Ovary (tissue), 9 donors: Measurements from ENCODE around the gene FABP3. TPM values are rescaled to one million over a fixed set of nuclear protein-coding genes. Genes with fewer than 3 reads are reported as not detected.

Source experiments
- DNase-seq, 5 donors: peaks; one replicate each; pipeline ENCODE4 v3.0.0-alpha.2; 2019 to 2020
- H3K27ac ChIP-seq, 2 donors: fragments of 200-600 bp; one replicate each; pipeline versions ENCODE4 v1.5.1 to v1.8.0; 2019 to 2022
- H3K27me3 ChIP-seq: fragments of 200-600 bp; one replicate; pipeline ENCODE4 v1.8.0; 2022
- H3K36me3 ChIP-seq: fragments of 200-600 bp; sonication (generic); one replicate; pipeline ENCODE4 v1.5.1; 2019
- H3K4me1 ChIP-seq: one replicate; pipeline ENCODE4 v1.8.1; 2013; ENCODE audit warnings: mild to moderate bottlenecking, moderate library complexity; ENCODE audit not compliant: insufficient read depth
- H3K4me3 ChIP-seq: fragments of 200-600 bp; sonication (generic); one replicate; pipeline ENCODE4 v1.5.1; 2017
- H3K9me3 ChIP-seq, 2 donors: fragments of 200-600 bp in 1 of 2; sonication (generic) in 1 of 2; one replicate each; pipeline versions ENCODE4 v1.5.1 to v1.8.1; 2013 to 2019; ENCODE audit warnings: mild to moderate bottlenecking in 1 of 2, moderate library complexity in 1 of 2
- EP300 ChIP-seq: sonication (generic); formaldehyde crosslinking; IDR thresholded peaks from one replicate; pipeline ENCODE4 v1.6.1; 2017; ENCODE audit warnings: antibody characterized with exemption
- POLR2A ChIP-seq: fragments of 450-650 bp; IDR thresholded peaks from one replicate; pipeline ENCODE4 v1.6.1; 2017; ENCODE audit warnings: antibody characterized with exemption, mild to moderate bottlenecking, moderate library complexity
- WGBS, 3 donors: extraction: QIAGEN DNeasy Blood & Tissue Kit in 1 of 3; methylation state at CpG; one replicate each; pipeline versions ENCODE4 v1.1.5 to v1.1.7; 2013 to 2017; 5-methylcytosine and 5-hydroxymethylcytosine counted together
- intact Hi-C, 4 donors: fragments of 100-400 bp; cut with DNase I; formaldehyde crosslinking; loops; one replicate each; pipeline versions ENCODE4 v1.11.0 to v1.15.1; 2022 to 2023
- polyA plus RNA-seq, 2 donors: library from polyadenylated mRNA; stranded (reverse); fragments of 200-250 nt in 1 of 2; fragments of 350-450 nt in 1 of 2; fragmentation: Illumina TruSeq in 1 of 2; extraction: RNeasy Lipid Tissue Mini Kit (QIAGEN cat#74804) in 1 of 2; gene quantifications; one replicate each; pipeline ENCODE4 v1.2.3, GENCODE V29; 2013 to 2014
- total RNA-seq, 7 donors: library from RNA; depleted of rRNA in 2 of 7; stranded (reverse); fragments of >200 nt in 2 of 7; fragmentation: NEBNext Ultra II Directional in 3 of 7; extraction: Animal tissue kit (Norgen Biotek cat#: 25700) in 3 of 7; gene quantifications; one replicate each; pipeline versions ENCODE4 v1.1.0 to v1.2.4, GENCODE V29; 2016 to 2023
- TF ChIP-seq, protein P1 (sequence below), 3 donors: fragments of 450-650 bp in 2 of 3; fragments of 200-600 bp in 1 of 3; IDR thresholded peaks; one replicate each; pipeline versions ENCODE4 v1.5.1 to v1.8.0; 2016 to 2022; ENCODE audit warnings: antibody characterized with exemption in 3 of 3, mild to moderate bottlenecking in 1 of 3
- donor health status: DM: no; HTN: no; CAD: no; lungs with moderate emphysema.
- donor health status: DM: no; HTN: no; CAD: no.
- donor health status: Bipolar disorder and iron deficiency.
- donor health status: DM: yes; HTN: yes; CAD: no.
- donor health status: DM: no; HTN: no; CAD: no.
- donor health status: DM: yes; HTN: yes; CAD: no.

Gene FABP3
- total and polyA plus RNA-seq, 9 donors = 3.3 to 153 (median 24.2) TPM

DNA sequence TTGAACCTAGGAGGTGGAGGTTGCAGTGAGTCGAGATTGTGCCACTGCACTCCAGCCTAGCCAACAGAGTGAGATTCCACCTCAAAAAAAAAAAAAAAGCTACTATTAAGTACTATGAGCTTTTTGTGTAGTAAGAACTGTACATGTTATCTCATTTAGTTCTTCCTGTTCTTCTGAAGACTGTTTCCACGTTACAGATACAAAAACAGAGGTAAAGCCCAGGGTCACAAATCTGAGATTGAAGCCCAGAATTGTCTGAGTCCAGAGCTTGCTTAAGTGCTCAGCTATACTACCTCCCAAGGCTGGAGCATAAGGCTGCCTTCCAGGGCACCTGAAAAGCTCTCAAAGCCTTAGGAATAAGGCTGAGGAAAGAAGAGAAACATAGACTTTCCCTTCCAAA lies 2.9 kb downstream of the FABP3 start:
- no peaks in the 10 kb centered on the region for H3K36me3 ChIP-seq
- DNase-seq = no peak
- no peak overlapping the region for H3K27ac ChIP-seq
- WGBS, 3 donors = 43 to 51% (median 51%) methylated on average over 2 of the region's 2 CpGs
- H3K4me3 ChIP-seq = no peak overlapping the region
- H3K27me3 ChIP-seq = no peaks in the 10 kb centered on the region
- peaks cover 34% of the 10 kb centered on the region for H3K4me1 ChIP-seq
- intact Hi-C loops = no loop called here
- TF ChIP-seq EP300 = no peak
- no peak for TF ChIP-seq POLR2A
- TF ChIP-seq, protein P1, sequence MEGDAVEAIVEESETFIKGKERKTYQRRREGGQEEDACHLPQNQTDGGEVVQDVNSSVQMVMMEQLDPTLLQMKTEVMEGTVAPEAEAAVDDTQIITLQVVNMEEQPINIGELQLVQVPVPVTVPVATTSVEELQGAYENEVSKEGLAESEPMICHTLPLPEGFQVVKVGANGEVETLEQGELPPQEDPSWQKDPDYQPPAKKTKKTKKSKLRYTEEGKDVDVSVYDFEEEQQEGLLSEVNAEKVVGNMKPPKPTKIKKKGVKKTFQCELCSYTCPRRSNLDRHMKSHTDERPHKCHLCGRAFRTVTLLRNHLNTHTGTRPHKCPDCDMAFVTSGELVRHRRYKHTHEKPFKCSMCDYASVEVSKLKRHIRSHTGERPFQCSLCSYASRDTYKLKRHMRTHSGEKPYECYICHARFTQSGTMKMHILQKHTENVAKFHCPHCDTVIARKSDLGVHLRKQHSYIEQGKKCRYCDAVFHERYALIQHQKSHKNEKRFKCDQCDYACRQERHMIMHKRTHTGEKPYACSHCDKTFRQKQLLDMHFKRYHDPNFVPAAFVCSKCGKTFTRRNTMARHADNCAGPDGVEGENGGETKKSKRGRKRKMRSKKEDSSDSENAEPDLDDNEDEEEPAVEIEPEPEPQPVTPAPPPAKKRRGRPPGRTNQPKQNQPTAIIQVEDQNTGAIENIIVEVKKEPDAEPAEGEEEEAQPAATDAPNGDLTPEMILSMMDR (IDR thresholded peaks at IDR 0.05) = no peak
- no peaks in the 10 kb centered on the region for H3K9me3 ChIP-seq

- DNase-seq = peak in 4 of 5 donors; percentile 41 to 63 (median 50)
- intact Hi-C loops = no loop called here
- Histone ChIP-seq H3K27me3 (no peaks in the 10 kb centered on the region), H3K4me1 (peaks cover 27% of the 10 kb centered on the region), H3K9me3 (no peaks in the 10 kb centered on the region), H3K27ac (no peak overlapping the region), H3K36me3 (no peaks in the 10 kb centered on the region), H3K4me3 (no peak overlapping the region)
- TF ChIP-seq POLR2A = no peak
- TF ChIP-seq, protein P1 (IDR thresholded peaks at IDR 0.05) = no peak
- TF ChIP-seq EP300 = no peak
- WGBS, 3 donors = 30 to 38% (median 35%) methylated on average over 3 of the region's 3 CpGs
Measured at GRCh38 chr1:31368611-31369107, 4.2 kb downstream of the FABP3 start.

DNA sequence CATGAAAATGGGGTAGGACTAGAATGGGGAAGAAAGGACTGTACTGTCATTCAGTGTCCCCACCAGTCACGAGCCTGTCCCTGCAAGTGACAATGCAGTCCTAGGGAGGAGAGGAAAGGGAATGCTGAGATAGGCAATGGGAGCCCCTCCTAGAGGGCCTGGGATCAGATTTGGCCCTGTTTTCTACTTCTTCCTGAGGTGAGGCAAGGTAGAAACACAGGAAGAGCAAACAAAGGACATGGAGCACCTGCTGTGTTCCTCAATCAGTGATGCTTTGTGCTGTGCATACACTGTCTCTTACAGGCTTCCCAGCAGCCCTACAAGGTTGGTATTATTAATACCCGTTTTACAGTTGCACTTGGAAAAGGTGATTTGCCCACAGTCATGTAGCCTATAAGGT lies 6.1 kb downstream of the FABP3 start:
- no peaks in the 10 kb centered on the region for H3K36me3 ChIP-seq
- DNase-seq = no peak
- WGBS, 3 donors = 83 to 86% (median 84%) methylated on average over 2 of the region's 2 CpGs
- no peak overlapping the region for H3K27ac ChIP-seq
- no peaks in the 10 kb centered on the region for H3K9me3 ChIP-seq
- TF ChIP-seq, protein P1 (IDR thresholded peaks at IDR 0.05) = no peak
- TF ChIP-seq EP300 (no peak), POLR2A (no peak)
- intact Hi-C loops = no loop called here
- H3K27me3 ChIP-seq = no peaks in the 10 kb centered on the region
- peaks cover 23% of the 10 kb centered on the region for H3K4me1 ChIP-seq
- no peak overlapping the region for H3K4me3 ChIP-seq

GRCh38 chr1:31364561-31365250 lies 8.2 kb downstream of the FABP3 start:
- H3K27ac ChIP-seq = no peak overlapping the region
- no peak for TF ChIP-seq EP300
- TF ChIP-seq, protein P1 (IDR thresholded peaks at IDR 0.05) = no peak
- no peak for TF ChIP-seq POLR2A

More at GRCh38 chr1:31364561-31365250, 8.2 kb downstream of the FABP3 start:
- intact Hi-C loops = no loop called here
- Histone ChIP-seq H3K36me3 (no peaks in the 10 kb centered on the region), H3K9me3 (no peaks in the 10 kb centered on the region), H3K27me3 (no peaks in the 10 kb centered on the region), H3K4me1 (peaks cover 14% of the 10 kb centered on the region), H3K4me3 (no peak overlapping the region)
- DNase-seq = no peak
- 90 to 95% (median 94%) methylated on average over 3 of the region's 3 CpGs for WGBS, 3 donors
